Measurements from ENCODE around the gene ZMYND8. TPM values are rescaled to one million over a fixed set of nuclear protein-coding genes. Genes with fewer than 3 reads are reported as not detected.

ZMYND8 gene
- total RNA-seq, 4 donors from 2014 or later, result 33.3 to 46.7 (median 39.2) TPM

DNA sequence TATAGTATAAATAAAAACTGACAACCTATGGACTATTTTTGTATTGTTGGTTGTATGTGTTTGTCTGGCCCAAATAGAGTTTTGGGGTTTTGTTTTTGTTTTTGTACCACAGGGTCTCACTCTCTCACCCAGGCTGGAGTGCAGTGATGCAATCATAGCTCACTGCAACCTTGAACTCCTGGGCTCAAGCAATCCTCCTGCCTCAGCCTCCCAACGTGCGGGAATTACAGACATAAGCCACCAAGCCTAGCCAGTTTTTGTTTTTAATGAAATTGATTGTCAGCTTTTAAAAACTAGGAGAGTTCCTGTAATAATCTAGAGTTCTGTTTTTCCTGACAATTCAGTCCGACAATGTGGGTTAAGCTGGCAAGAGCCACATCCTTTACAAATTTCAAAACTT lies 98.7 kb downstream of the ZMYND8 start:
- TF ChIP-seq, protein P1, sequence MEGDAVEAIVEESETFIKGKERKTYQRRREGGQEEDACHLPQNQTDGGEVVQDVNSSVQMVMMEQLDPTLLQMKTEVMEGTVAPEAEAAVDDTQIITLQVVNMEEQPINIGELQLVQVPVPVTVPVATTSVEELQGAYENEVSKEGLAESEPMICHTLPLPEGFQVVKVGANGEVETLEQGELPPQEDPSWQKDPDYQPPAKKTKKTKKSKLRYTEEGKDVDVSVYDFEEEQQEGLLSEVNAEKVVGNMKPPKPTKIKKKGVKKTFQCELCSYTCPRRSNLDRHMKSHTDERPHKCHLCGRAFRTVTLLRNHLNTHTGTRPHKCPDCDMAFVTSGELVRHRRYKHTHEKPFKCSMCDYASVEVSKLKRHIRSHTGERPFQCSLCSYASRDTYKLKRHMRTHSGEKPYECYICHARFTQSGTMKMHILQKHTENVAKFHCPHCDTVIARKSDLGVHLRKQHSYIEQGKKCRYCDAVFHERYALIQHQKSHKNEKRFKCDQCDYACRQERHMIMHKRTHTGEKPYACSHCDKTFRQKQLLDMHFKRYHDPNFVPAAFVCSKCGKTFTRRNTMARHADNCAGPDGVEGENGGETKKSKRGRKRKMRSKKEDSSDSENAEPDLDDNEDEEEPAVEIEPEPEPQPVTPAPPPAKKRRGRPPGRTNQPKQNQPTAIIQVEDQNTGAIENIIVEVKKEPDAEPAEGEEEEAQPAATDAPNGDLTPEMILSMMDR (IDR thresholded peaks at IDR 0.05; ENCODE audit: low read depth), result no peak

DNA sequence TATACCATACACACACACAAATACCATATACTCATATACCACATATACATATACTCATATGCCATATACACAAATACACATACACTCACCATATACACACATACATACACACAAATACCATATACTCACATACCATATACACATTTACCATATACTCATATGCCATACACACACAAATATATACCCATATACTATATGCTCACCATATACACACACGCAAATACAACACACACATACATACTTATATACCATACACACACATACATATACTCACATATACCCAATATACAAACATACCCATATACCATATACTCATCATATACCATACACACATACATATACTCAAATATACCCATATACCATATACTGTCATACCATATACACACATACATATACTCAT lies 99.2 kb downstream of the ZMYND8 start:
- TF ChIP-seq, protein P1 (IDR thresholded peaks at IDR 0.05; ENCODE audit: low read depth), result no peak

DNA sequence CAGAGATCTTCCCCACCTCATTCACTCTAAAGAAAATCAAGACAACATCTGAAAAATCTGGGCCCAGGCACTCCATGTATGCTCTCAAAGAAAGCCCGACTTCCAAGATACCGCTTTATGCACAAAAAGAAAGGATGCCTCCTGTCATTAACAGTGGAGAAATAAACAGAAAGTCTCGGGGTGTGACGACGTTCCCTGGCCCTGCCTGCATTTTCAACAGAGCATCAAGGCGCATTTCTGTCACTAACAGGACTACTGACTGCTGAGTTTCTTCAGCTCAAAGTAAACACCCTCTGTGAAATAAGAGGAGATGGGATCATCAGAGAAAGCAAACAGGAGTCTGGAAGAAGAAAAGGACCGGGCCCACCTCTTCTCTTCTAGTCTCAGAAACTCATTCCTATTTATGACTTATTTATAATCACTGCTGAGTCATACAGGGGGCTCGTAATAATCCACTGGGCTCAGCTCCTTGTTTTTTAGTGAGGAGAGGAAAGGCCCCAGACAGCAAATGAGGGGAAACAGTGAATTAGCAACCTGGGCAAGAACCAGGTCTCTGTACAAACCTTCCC lies 99.7 kb downstream of the ZMYND8 start:
- TF ChIP-seq, protein P1 (IDR thresholded peaks at IDR 0.05; ENCODE audit: low read depth), result no peak

DNA sequence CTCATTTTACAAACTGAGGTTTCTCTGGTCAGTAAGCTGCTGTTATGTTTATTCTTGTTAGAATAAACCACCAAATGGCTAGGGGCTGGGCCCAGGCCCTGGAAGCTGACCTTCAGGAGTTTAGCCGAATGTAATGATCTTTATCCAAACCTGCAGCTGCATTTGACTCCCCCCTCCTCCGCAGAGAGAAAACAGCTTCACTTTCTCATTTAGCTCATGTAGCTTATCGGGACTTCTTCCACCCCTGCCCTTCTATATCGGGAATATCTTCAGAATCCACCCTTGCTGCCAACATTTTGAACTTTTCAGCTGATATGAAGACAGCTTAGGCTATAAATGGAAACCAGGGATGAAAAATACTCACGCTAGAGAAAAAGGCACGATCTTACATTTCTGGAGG lies 102.6 kb downstream of the ZMYND8 start:
- TF ChIP-seq, protein P1 (IDR thresholded peaks at IDR 0.05; ENCODE audit: low read depth), result no peak

DNA sequence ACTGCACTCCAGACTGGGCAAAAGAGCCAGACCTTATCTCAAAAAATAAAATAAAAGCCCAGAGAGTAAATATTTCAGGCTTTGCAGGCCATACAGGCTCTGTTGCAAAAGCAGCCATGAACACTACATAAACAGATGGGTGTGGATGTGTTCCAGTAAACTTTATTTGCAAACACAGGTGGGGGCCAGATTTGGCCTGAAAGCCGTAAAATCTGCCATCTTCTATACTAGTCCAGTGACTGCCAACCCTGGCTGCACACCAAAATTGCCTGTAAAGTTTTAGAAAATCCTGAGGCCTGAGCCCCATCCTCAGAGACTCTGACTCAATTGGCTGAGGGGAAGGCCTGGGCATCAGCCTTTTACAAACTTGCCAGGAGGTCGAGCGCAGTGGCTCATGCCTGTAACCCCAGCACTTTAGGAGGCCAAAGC lies 103.6 kb downstream of the ZMYND8 start:
- TF ChIP-seq, protein P1 (IDR thresholded peaks at IDR 0.05; ENCODE audit: low read depth), result no peak

DNA sequence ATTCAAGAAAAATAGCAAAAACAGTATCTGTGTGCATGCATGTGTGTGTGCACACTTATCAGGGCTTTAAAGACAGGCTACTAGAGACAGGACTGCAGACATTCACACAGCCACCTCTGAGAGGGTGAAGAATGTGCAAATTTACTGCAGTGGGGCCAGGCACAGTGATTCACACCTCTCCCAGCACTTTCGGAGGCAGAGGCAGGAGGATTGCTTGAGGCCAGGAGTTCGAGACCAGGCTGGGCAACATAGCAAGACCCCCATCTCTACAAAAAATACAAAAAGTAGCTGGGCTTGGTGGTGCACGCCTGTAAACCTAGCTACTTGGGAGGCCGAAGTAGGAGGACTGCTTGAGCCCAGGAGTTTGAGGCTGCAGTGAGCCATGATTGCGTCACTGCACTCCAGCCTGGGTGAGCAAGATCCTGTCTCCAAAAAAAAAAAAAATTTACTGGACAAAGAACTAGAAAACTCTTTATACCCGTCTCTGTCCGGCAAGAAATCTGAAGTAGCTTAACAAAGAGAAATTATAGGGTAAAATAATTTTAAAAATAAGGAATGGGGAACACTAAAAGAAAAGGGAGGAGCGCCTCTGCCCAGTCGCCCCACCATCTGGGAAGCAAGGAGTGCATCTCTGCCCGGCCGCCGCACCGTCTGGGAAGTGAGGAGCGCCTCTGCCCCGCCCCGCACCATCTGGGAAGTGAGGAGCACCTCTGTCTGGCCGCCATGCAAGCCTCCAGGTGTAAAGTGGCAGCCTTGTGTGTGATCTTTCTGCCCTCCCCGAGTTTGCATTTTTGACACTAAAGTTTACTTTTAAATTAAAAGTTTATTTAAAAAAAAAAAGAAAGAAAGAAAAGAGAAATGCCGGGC lies 105.1 kb downstream of the ZMYND8 start:
- TF ChIP-seq, protein P1 (IDR thresholded peaks at IDR 0.05; ENCODE audit: low read depth), result no peak

DNA sequence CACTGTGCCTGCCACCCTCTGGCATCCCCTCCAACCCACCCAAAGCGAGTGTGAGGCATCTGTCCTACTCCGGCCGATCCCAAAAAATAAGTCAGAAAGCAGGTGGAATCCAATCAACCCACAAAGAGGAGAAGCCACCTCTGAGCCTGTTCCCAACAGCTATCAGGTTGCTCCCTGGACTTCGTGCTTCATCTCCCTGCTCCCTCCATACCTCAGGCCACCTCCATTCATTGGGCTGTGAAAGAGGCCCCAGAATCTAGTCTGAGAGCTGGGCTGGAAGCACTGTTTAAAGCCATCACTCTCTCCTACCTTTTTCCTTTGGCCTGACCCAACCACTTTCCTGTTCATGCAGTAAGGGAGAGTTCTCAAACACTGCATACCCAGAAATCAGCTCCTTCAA lies 106.1 kb downstream of the ZMYND8 start:
- TF ChIP-seq, protein P1 (IDR thresholded peaks at IDR 0.05; ENCODE audit: low read depth), result no peak
